Measurements from ENCODE around the gene LGR6.

The LGR6 gene

DNA sequence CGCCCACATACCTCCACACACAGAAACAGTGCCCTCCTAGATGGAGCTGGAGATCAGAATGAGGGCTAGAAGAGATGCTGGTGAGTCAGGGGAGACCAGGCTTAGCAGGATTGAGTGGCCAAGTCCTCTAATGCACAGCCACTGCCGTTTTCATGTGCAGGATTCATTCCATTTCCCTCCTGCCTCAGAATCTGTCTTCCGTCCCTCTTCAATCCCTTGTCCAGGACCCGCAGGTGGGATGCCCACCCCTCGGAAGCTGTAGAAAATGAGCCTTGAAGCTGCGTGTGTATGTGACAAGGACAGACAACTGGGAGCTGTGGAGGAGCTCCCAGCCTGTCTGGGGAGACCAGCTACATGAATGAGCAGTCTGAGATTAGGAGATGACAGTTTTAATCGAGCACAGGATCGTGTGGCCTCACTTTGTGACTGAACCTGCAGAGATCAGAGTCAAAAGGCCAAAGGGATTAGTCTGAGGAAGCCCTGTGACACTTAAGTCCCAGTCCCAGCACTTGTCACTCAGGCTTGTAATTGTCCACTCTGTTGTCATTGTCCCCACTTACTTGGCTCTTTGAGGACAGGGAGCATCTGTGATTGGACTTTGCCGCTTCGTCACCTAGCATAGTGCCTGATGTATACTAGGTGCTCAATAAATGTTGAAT, 22.0 kb downstream of the LGR6 start:
- no peak overlapping the region for H3K4me2 ChIP-seq (ENCODE audit: low read length)
- H4K8ac ChIP-seq (ENCODE audit: low read depth, low read length): no peak overlapping the region
- H2BK12ac ChIP-seq (ENCODE audit: low read length): no peak overlapping the region
- no peaks in the 10 kb centered on the region for H3K36me3 ChIP-seq (ENCODE audit: control insufficient read depth in 1 of 2, insufficient read depth in 2 of 2, low read length in 2 of 2)
- no peak overlapping the region for H3K23ac ChIP-seq (ENCODE audit: low read length)
- no peak overlapping the region for H3K27ac ChIP-seq (ENCODE audit: low read depth, low read length)
- WGBS (ENCODE audit: extremely low coverage, insufficient coverage, insufficient read length): no CpG with 5 or more reads among the region's 10 CpGs
- H3K9me3 ChIP-seq (ENCODE audit: insufficient read depth, low read depth, low read length): peaks cover 3% of the 10 kb centered on the region
- no peak overlapping the region for H3K14ac ChIP-seq (ENCODE audit: low read length)
- DNase-seq: no peak
- peaks cover 0 to 5% of the 10 kb centered on the region in 2 experiments for H3K4me1 ChIP-seq (ENCODE audit: control insufficient read depth in 1 of 2, insufficient read depth in 2 of 2, low read length in 2 of 2)
- no peaks in the 10 kb centered on the region for H3K79me1 ChIP-seq (ENCODE audit: low read length)
- H2BK5ac ChIP-seq (ENCODE audit: low read depth, low read length, poor library complexity): no peak overlapping the region
- no peak overlapping the region for H3K4ac ChIP-seq (ENCODE audit: low read depth, low read length)
- H2BK120ac ChIP-seq (ENCODE audit: insufficient read depth, low read length, poor library complexity): no peak overlapping the region
- no peaks in the 10 kb centered on the region for H3K79me2 ChIP-seq (ENCODE audit: control insufficient read depth, insufficient read depth, low read length, poor library complexity)
- no peak overlapping the region for H4K12ac ChIP-seq (ENCODE audit: low read depth, low read length)
- H2AFZ ChIP-seq (ENCODE audit: insufficient read depth, low read length, poor library complexity): no peak overlapping the region
- no peak overlapping the region for H3K4me3 ChIP-seq (ENCODE audit: low read depth, low read length)
- no peak overlapping the region for H2AK5ac ChIP-seq (ENCODE audit: low read length)
- no peak overlapping the region for H3K9ac ChIP-seq (ENCODE audit: low read length)
- no peak overlapping the region for H4K91ac ChIP-seq (ENCODE audit: low read depth, low read length)
- H3K27me3 ChIP-seq (ENCODE audit: insufficient read depth, low read length): peaks cover 23% of the 10 kb centered on the region
- no peak overlapping the region for H3K18ac ChIP-seq (ENCODE audit: low read length)

DNA sequence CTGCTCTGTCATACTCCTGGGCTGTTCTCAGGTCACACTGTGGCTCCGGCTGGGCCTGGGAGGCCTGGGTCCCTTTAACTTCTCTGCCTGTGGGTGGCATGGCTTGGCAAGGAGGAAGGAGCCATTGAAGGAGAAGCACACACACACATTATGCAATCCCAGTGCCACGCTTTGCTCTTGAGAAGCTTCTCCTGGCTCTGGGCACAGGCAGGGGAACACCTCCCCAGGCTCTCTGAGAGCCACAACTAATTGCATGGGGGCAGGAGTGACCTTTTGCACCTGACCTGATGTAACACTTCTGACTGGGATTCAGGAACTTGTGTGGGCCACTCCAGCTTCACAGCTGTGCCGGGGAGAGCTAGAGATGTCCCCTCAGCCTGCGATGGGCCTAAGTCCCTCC, 23.1 kb downstream of the LGR6 start:
- Histone ChIP-seq H3K79me2 (ENCODE audit: control insufficient read depth, insufficient read depth, low read length, poor library complexity) (no peaks in the 10 kb centered on the region), H3K4me1 (ENCODE audit: control insufficient read depth in 1 of 2, insufficient read depth in 2 of 2, low read length in 2 of 2) (peaks cover 1 to 5% of the 10 kb centered on the region in 2 experiments), H4K8ac (ENCODE audit: low read depth, low read length) (no peak overlapping the region), H3K18ac (ENCODE audit: low read length) (no peak overlapping the region), H3K79me1 (ENCODE audit: low read length) (no peaks in the 10 kb centered on the region), H2AK5ac (ENCODE audit: low read length) (no peak overlapping the region), H2BK5ac (ENCODE audit: low read depth, low read length, poor library complexity) (no peak overlapping the region), H4K91ac (ENCODE audit: low read depth, low read length) (no peak overlapping the region), H2AFZ (ENCODE audit: insufficient read depth, low read length, poor library complexity) (no peak overlapping the region), H3K23ac (ENCODE audit: low read length) (no peak overlapping the region), H3K9ac (ENCODE audit: low read length) (no peak overlapping the region), H3K14ac (ENCODE audit: low read length) (no peak overlapping the region), H4K12ac (ENCODE audit: low read depth, low read length) (no peak overlapping the region), H3K27me3 (ENCODE audit: insufficient read depth, low read length) (peaks cover 23% of the 10 kb centered on the region), H3K9me3 (ENCODE audit: insufficient read depth, low read depth, low read length) (peaks cover 3% of the 10 kb centered on the region), H2BK120ac (ENCODE audit: insufficient read depth, low read length, poor library complexity) (no peak overlapping the region), H3K4ac (ENCODE audit: low read depth, low read length) (no peak overlapping the region), H3K4me3 (ENCODE audit: low read depth, low read length) (no peak overlapping the region), H3K27ac (ENCODE audit: low read depth, low read length) (no peak overlapping the region), H3K4me2 (ENCODE audit: low read length) (no peak overlapping the region), H3K36me3 (ENCODE audit: control insufficient read depth in 1 of 2, insufficient read depth in 2 of 2, low read length in 2 of 2) (no peaks in the 10 kb centered on the region), H2BK12ac (ENCODE audit: low read length) (no peak overlapping the region)
- no CpG with 5 or more reads among the region's 4 CpGs for WGBS (ENCODE audit: extremely low coverage, insufficient coverage, insufficient read length)
- no peak for DNase-seq

DNA sequence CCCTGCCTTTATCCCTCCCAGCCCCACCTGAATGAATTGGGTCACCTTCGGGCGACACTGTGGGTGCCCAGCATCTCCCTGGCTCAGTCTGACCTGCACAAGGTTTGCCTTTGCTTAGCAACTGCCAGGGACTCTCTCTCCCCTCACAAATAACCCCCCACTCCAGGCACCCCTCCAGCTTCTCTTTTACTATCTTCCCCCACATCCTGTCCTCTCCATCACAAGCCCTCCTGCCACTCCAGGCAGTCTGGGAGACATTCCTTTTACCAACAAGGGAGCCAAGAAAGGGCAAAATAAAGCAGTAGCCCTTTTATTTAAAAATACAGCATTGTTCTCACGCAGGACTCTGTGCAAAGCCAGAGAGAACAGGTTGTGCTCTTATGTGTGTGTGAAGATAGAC, 23.9 kb downstream of the LGR6 start:
- no peak overlapping the region for H3K27ac ChIP-seq (ENCODE audit: low read depth, low read length)
- no peak overlapping the region for H2AFZ ChIP-seq (ENCODE audit: insufficient read depth, low read length, poor library complexity)
- no peak overlapping the region for H3K18ac ChIP-seq (ENCODE audit: low read length)
- peaks cover 7 to 9% of the 10 kb centered on the region in 2 experiments for H3K4me1 ChIP-seq (ENCODE audit: control insufficient read depth in 1 of 2, insufficient read depth in 2 of 2, low read length in 2 of 2)
- H2BK12ac ChIP-seq (ENCODE audit: low read length): no peak overlapping the region
- no peak overlapping the region for H3K4me3 ChIP-seq (ENCODE audit: low read depth, low read length)
- H3K9ac ChIP-seq (ENCODE audit: low read length): no peak overlapping the region
- H3K9me3 ChIP-seq (ENCODE audit: insufficient read depth, low read depth, low read length): peaks cover 3% of the 10 kb centered on the region
- no peak overlapping the region for H3K4me2 ChIP-seq (ENCODE audit: low read length)
- H3K79me2 ChIP-seq (ENCODE audit: control insufficient read depth, insufficient read depth, low read length, poor library complexity): no peaks in the 10 kb centered on the region
- no peak overlapping the region for H2AK5ac ChIP-seq (ENCODE audit: low read length)
- H3K36me3 ChIP-seq (ENCODE audit: control insufficient read depth in 1 of 2, insufficient read depth in 2 of 2, low read length in 2 of 2): no peaks in the 10 kb centered on the region
- H3K27me3 ChIP-seq (ENCODE audit: insufficient read depth, low read length): peaks cover 23% of the 10 kb centered on the region
- H3K79me1 ChIP-seq (ENCODE audit: low read length): no peaks in the 10 kb centered on the region
- no CpG with 5 or more reads among the region's 3 CpGs for WGBS (ENCODE audit: extremely low coverage, insufficient coverage, insufficient read length)
- no peak overlapping the region for H3K23ac ChIP-seq (ENCODE audit: low read length)
- no peak overlapping the region for H4K8ac ChIP-seq (ENCODE audit: low read depth, low read length)
- H2BK120ac ChIP-seq (ENCODE audit: insufficient read depth, low read length, poor library complexity): no peak overlapping the region
- H3K4ac ChIP-seq (ENCODE audit: low read depth, low read length): no peak overlapping the region
- H3K14ac ChIP-seq (ENCODE audit: low read length): no peak overlapping the region
- no peak overlapping the region for H4K12ac ChIP-seq (ENCODE audit: low read depth, low read length)
- H4K91ac ChIP-seq (ENCODE audit: low read depth, low read length): no peak overlapping the region
- DNase-seq: no peak
- no peak overlapping the region for H2BK5ac ChIP-seq (ENCODE audit: low read depth, low read length, poor library complexity)

DNA sequence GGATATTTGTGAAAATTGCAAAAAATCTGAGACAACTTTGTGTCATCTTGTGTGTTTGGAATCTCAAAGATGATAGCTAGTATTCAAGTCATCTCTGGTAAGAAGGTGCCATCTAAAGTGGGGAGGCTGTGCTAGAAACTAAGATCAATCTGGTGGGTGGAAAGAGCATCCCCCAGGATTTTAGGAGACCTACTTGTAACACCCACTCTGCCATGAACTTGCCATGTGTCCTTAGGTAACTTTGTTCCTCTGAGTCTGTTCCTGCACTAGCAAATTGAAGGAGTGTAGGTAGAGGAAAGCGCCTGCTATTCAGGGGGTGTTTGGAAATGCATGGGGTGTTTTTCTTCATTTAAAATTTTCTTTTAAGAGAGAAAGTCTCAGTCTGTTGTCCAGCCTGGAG, 24.4 kb downstream of the LGR6 start:
- Histone ChIP-seq H3K18ac (ENCODE audit: low read length) (no peak overlapping the region), H2AFZ (ENCODE audit: insufficient read depth, low read length, poor library complexity) (no peak overlapping the region), H2BK12ac (ENCODE audit: low read length) (no peak overlapping the region), H2BK120ac (ENCODE audit: insufficient read depth, low read length, poor library complexity) (no peak overlapping the region), H3K4ac (ENCODE audit: low read depth, low read length) (no peak overlapping the region), H2BK5ac (ENCODE audit: low read depth, low read length, poor library complexity) (no peak overlapping the region), H4K91ac (ENCODE audit: low read depth, low read length) (no peak overlapping the region), H3K14ac (ENCODE audit: low read length) (no peak overlapping the region), H3K4me1 (ENCODE audit: control insufficient read depth in 1 of 2, insufficient read depth in 2 of 2, low read length in 2 of 2) (peaks cover 8 to 9% of the 10 kb centered on the region in 2 experiments), H3K79me1 (ENCODE audit: low read length) (no peaks in the 10 kb centered on the region), H4K8ac (ENCODE audit: low read depth, low read length) (no peak overlapping the region), H2AK5ac (ENCODE audit: low read length) (no peak overlapping the region), H3K27me3 (ENCODE audit: insufficient read depth, low read length) (peaks cover 23% of the 10 kb centered on the region), H3K4me2 (ENCODE audit: low read length) (no peak overlapping the region), H3K9ac (ENCODE audit: low read length) (no peak overlapping the region), H3K4me3 (ENCODE audit: low read depth, low read length) (no peak overlapping the region), H3K9me3 (ENCODE audit: insufficient read depth, low read depth, low read length) (peaks cover 1% of the 10 kb centered on the region), H3K23ac (ENCODE audit: low read length) (no peak overlapping the region), H3K36me3 (ENCODE audit: control insufficient read depth in 1 of 2, insufficient read depth in 2 of 2, low read length in 2 of 2) (no peaks in the 10 kb centered on the region), H3K27ac (ENCODE audit: low read depth, low read length) (no peak overlapping the region), H4K12ac (ENCODE audit: low read depth, low read length) (no peak overlapping the region), H3K79me2 (ENCODE audit: control insufficient read depth, insufficient read depth, low read length, poor library complexity) (no peaks in the 10 kb centered on the region)
- no peak for DNase-seq
- WGBS (ENCODE audit: extremely low coverage, insufficient coverage, insufficient read length): no CpG with 5 or more reads among the region's 1 CpG

All from trophoblast cell (in vitro differentiated cells and primary cell).